K562 (cell line): ENCODE measurements around the gene TRPV6. TPM values are rescaled to one million over a fixed set of nuclear protein-coding genes. Genes with fewer than 3 reads are reported as not detected.

Experiments
- ARID2 ChIP-seq: fragments of 450-650 bp; IDR thresholded peaks from 2 replicates; pipeline ENCODE4 v1.6.1; 2017; ENCODE audit warnings: antibody characterized with exemption, mild to moderate bottlenecking
- BACH1 ChIP-seq: fragments of 200-800 bp; sonication (Bioruptor generic); IDR thresholded peaks from 2 replicates; pipeline ENCODE4 v1.6.1; 2016; ENCODE audit warnings: missing genetic modification characterization, missing compliant biosample characterization
- CREB1 ChIP-seq, 2 experiments: sonication (generic) in 1 of 2; formaldehyde crosslinking in 1 of 2; IDR thresholded peaks; 2 replicates each; pipeline versions ENCODE4 v1.6.1 to v1.8.0; 2012 to 2022; ENCODE audit warnings: inconsistent platforms in 1 of 2, mild to moderate bottlenecking in 1 of 2, missing genetic modification reagents in 1 of 2, moderate library complexity in 1 of 2
- CXXC5 ChIP-seq: fragments of 250-450 bp; sonication (Bioruptor Pico); IDR thresholded peaks from 2 replicates; pipeline ENCODE4 v1.8.0; 2022; ENCODE audit warnings: inconsistent platforms, mild to moderate bottlenecking, moderate library complexity
- E2F3 ChIP-seq: fragments of 250-450 bp; sonication (Bioruptor Pico); IDR thresholded peaks from 2 replicates; pipeline ENCODE4 v1.4.0; 2020; ENCODE audit warnings: mild to moderate bottlenecking
- HDAC6 ChIP-seq: IDR thresholded peaks from 2 replicates; pipeline ENCODE4 v1.6.1; 2012; ENCODE audit warnings: low read depth, mild to moderate bottlenecking, control low read depth, inconsistent platforms, low read length, moderate library complexity
- JUN ChIP-seq, 2 experiments: sonication (generic) in 1 of 2; formaldehyde crosslinking in 1 of 2; IDR thresholded peaks; 2 replicates each; pipeline versions ENCODE4 v1.6.1 to v1.8.0; 2012 to 2022; ENCODE audit warnings: borderline replicate concordance in 2 of 2, mild to moderate bottlenecking in 2 of 2, improper control_type of control experiment in 1 of 2, low read depth in 1 of 2, low read length in 1 of 2, missing genetic modification reagents in 1 of 2
- KLF1 ChIP-seq: fragments of 450-650 bp; IDR thresholded peaks from 2 replicates; pipeline ENCODE4 v1.6.1; 2016; ENCODE audit warnings: missing genetic modification characterization, missing compliant biosample characterization
- MEF2A ChIP-seq: IDR thresholded peaks from 2 replicates; pipeline ENCODE4 v1.6.1; 2011; ENCODE audit warnings: low read depth, mild to moderate bottlenecking, low read length, moderate library complexity; ENCODE audit not compliant: control insufficient read depth
- MTA3 ChIP-seq: fragments of 450-650 bp; formaldehyde crosslinking; IDR thresholded peaks from 2 replicates; pipeline ENCODE4 v1.6.1; 2017; ENCODE audit warnings: mild to moderate bottlenecking, borderline replicate concordance
- NFIC ChIP-seq: fragments of 450-650 bp; IDR thresholded peaks from 2 replicates; pipeline ENCODE4 v1.6.1; 2017; ENCODE audit warnings: mild to moderate bottlenecking, inconsistent platforms
- PURB ChIP-seq: sonication (generic); formaldehyde crosslinking; IDR thresholded peaks from 2 replicates; pipeline ENCODE4 v1.9.0; 2021; ENCODE audit warnings: low read depth, mild to moderate bottlenecking, missing genetic modification reagents
- RFX7 ChIP-seq: fragments of 250-450 bp; sonication (Bioruptor Pico); IDR thresholded peaks from 2 replicates; pipeline ENCODE4 v1.5.1; 2021; ENCODE audit warnings: mild to moderate bottlenecking
- SRF ChIP-seq, 2 experiments: fragments of 250-450, 450-650 bp in 1 of 2; sonication (Bioruptor Pico) in 1 of 2; sonication (generic) in 1 of 2; formaldehyde crosslinking; IDR thresholded peaks; 2 replicates each; pipeline versions ENCODE4 v1.5.0 to v1.5.1; 2020 to 2022; ENCODE audit warnings: mild to moderate bottlenecking in 1 of 2, missing genetic modification reagents in 1 of 2
- TAL1 ChIP-seq: fragments of 450-650 bp; IDR thresholded peaks from 2 replicates; pipeline ENCODE4 v1.6.1; 2016; ENCODE audit warnings: mild to moderate bottlenecking
- TARDBP ChIP-seq: fragments of 450-650 bp; IDR thresholded peaks from 2 replicates; pipeline ENCODE4 v1.6.1; 2016
- XRCC5 ChIP-seq: fragments of 200-400 bp; formaldehyde crosslinking; IDR thresholded peaks from 2 replicates; pipeline ENCODE4 v1.6.1; 2017; ENCODE audit warnings: low read depth, mild to moderate bottlenecking, low read length
- ZNF282 ChIP-seq: sonication (generic); formaldehyde crosslinking; IDR thresholded peaks from 2 replicates; pipeline ENCODE4 v1.8.1; 2023; ENCODE audit warnings: missing genetic modification reagents
- ZNF347 ChIP-seq: fragments of 450-650 bp; formaldehyde crosslinking; IDR thresholded peaks from 2 replicates; pipeline ENCODE4 v1.4.0; 2020; ENCODE audit warnings: low read depth, mild to moderate bottlenecking, moderate library complexity
- ZNF551 ChIP-seq: fragments of 250-450 bp; sonication (Bioruptor Pico); IDR thresholded peaks from 2 replicates; pipeline ENCODE4 v1.5.0; 2021; ENCODE audit warnings: mild to moderate bottlenecking, moderate library complexity
- polyA plus RNA-seq, 8 experiments: library from polyadenylated mRNA; depleted of rRNA in 4 of 8; stranded (reverse) in 5 of 8; unstranded in 3 of 8; fragments of >200 nt; fragmentation: Nextera tagmentation in 2 of 8; fragmentation: Illumina TruSeq in 1 of 8; extraction: Ambion mirVana in 2 of 8; extraction: Trizol in 1 of 8; gene quantifications; 2 replicates each; pipeline versions ENCODE4 v1.2.1 to v1.2.3, GENCODE V29; 2011 to 2014; ENCODE audit warnings: inconsistent platforms in 1 of 8, missing spikeins in 1 of 8
- total RNA-seq, 7 experiments: library from RNA; depleted of rRNA in 6 of 7; stranded (reverse); fragments of >200 nt in 6 of 7; fragmentation: Illumina TruSeq in 2 of 7; extraction: Trizol in 2 of 7; gene quantifications; 2 replicates each; pipeline versions ENCODE4 v1.2.1 to v1.2.3, GENCODE V29; 2011 to 2021; ENCODE audit warnings: low replicate concordance in 1 of 7
- TF ChIP-seq, protein P1 (sequence below), 2 experiments: fragments of 200-800 bp in 1 of 2; sonication (Bioruptor generic) in 1 of 2; sonication (generic) in 1 of 2; formaldehyde crosslinking in 1 of 2; IDR thresholded peaks in 1 of 2; conservative IDR thresholded peaks in 1 of 2; 2 replicates each; pipeline versions ENCODE4 v1.5.0 to v1.6.1; 2016 to 2020; ENCODE audit warnings: missing compliant biosample characterization in 1 of 2, missing genetic modification characterization in 1 of 2, missing genetic modification reagents in 1 of 2
- TF ChIP-seq, protein P2 (sequence below): fragments of 250-450 bp; sonication (Bioruptor Pico); IDR thresholded peaks from 2 replicates; pipeline ENCODE4 v1.4.0; 2020; ENCODE audit warnings: borderline replicate concordance
- TF ChIP-seq, protein P3 (sequence below): sonication (generic); formaldehyde crosslinking; IDR thresholded peaks from 2 replicates; pipeline ENCODE4 v1.8.0; 2022; ENCODE audit warnings: missing genetic modification reagents, mild to moderate bottlenecking, moderate library complexity, borderline replicate concordance

The TRPV6 gene
- total and polyA plus RNA-seq, 9 of the 15 experiments (the other 6 are each of a cell fraction or from before 2014, with no cell fraction given): 0.04 to 0.36 (median 0.11) TPM

DNA sequence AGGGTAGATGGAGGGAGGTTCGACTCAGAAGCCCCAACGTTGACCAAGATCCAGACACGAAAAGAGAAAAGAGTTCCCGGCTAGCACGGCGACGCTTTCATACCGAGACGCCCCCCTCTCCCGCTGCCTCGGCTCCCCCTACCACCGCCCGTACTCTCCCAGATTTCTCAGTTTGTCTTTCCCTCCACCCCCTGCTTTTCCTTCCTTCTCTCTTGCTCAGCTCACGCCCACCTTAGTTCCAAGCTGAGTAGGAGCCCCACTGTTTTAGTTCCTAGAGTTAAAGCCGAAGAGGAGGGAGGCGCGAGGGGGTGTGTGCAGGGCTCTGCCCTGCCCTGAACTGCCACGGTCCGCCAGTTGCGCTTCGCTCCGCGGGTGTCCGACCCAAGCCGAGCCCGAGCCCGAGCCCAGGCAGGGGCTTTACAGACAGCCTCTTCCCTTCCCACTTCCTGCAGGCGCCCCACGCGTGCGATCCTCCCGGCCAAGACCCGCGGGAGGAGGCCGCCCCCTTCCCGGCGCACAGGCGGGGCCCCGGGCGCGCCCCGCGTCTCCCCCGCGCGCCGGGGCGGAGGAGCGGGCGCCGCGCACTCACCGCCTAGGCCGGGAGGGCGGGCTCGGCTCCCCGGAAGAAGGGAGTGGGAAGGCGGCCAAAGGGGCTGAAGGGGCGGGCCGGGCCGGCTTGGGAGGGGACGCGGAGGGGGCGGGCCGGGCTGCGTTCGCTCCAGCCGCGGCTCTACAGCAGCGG lies 31.0 kb downstream of the TRPV6 start, which contains the start of gene EPHB6 (continued):
- TF ChIP-seq, protein P1, sequence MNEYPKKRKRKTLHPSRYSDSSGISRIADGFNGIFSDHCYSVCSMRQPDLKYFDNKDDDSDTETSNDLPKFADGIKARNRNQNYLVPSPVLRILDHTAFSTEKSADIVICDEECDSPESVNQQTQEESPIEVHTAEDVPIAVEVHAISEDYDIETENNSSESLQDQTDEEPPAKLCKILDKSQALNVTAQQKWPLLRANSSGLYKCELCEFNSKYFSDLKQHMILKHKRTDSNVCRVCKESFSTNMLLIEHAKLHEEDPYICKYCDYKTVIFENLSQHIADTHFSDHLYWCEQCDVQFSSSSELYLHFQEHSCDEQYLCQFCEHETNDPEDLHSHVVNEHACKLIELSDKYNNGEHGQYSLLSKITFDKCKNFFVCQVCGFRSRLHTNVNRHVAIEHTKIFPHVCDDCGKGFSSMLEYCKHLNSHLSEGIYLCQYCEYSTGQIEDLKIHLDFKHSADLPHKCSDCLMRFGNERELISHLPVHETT (CRISPR knock-in tag; conservative IDR thresholded peaks at IDR 0.05 in 1 of 2, IDR thresholded peaks at IDR 0.05 in 1 of 2): peak in 1 of 2 experiments; percentile 83; a peak in 2 of 4 replicates
- TF ChIP-seq TARDBP (no peak), MEF2A (no peak), ZNF551 (CRISPR knock-in tag) (no peak), E2F3 (CRISPR knock-in tag) (0 out of 2 replicates have a peak, but pooled peaks have one; percentile 33), RFX7 (CRISPR knock-in tag) (no peak), SRF (CRISPR knock-in tag; IDR thresholded peaks at IDR 0.05) (peak in 1 of 2 experiments; percentile 55; a peak in 1 of 4 replicates), PURB (CRISPR knock-in tag) (no peak), TAL1 (no peak), BACH1 (tag) (no peak), XRCC5 (0 out of 2 replicates have a peak, but pooled peaks have one; percentile 3), JUN (IDR thresholded peaks at IDR 0.05; ENCODE audit: borderline replicate concordance, low read depth, low read length) (no peak), JUN (CRISPR knock-in tag; IDR thresholded peaks at IDR 0.05; ENCODE audit: borderline replicate concordance) (0 out of 2 replicates have a peak, but pooled peaks have one; percentile 50), MTA3 (peak; percentile 43), CXXC5 (peak; percentile 91), ARID2 (no peak), CREB1 (IDR thresholded peaks at IDR 0.05) (peak; percentile 63; the same call in 1 of the 2 replicates), CREB1 (CRISPR knock-in tag; IDR thresholded peaks at IDR 0.05) (no peak), ZNF347 (CRISPR knock-in tag) (no peak), NFIC (peak; percentile 62), HDAC6 (peak; percentile 89), ZNF282 (CRISPR knock-in tag) (0 out of 2 replicates have a peak, but pooled peaks have one; percentile 53), KLF1 (0 out of 2 replicates have a peak, but pooled peaks have one; percentile 42)
- TF ChIP-seq, protein P2, sequence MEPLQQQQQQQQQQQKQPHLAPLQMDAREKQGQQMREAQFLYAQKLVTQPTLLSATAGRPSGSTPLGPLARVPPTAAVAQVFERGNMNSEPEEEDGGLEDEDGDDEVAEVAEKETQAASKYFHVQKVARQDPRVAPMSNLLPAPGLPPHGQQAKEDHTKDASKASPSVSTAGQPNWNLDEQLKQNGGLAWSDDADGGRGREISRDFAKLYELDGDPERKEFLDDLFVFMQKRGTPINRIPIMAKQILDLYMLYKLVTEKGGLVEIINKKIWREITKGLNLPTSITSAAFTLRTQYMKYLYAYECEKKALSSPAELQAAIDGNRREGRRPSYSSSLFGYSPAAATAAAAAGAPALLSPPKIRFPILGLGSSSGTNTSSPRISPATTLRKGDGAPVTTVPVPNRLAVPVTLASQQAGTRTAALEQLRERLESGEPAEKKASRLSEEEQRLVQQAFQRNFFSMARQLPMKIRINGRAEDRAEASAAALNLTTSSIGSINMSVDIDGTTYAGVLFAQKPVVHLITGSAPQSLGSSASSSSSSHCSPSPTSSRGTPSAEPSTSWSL (CRISPR knock-in tag): no peak; the same call in 1 of the 2 replicates
- TF ChIP-seq, protein P3, sequence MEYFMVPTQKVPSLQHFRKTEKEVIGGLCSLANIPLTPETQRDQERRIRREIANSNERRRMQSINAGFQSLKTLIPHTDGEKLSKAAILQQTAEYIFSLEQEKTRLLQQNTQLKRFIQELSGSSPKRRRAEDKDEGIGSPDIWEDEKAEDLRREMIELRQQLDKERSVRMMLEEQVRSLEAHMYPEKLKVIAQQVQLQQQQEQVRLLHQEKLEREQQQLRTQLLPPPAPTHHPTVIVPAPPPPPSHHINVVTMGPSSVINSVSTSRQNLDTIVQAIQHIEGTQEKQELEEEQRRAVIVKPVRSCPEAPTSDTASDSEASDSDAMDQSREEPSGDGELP (CRISPR knock-in tag): no peak
